NCI-H510A (cell line): ENCODE results near the gene IFITM10.

ENCODE experiments used
- DNase-seq: peaks from one replicate; lab custom pipeline; 2025; lab: John Stamatoyannopoulos, UW

The IFITM10 gene

GRCh38 chr11:1750481-1750839 is at the start of gene IFITM10:
IFITM10 (minus strand) TSS chr11:1750595; CDS start chr11:1750442, 153 bp downstream.
- DNase-seq: no peak

- no peak for DNase-seq
These were observed 47.2 kb upstream of the IFITM10 start for GRCh38 chr11:1797391-1798125.

GRCh38 chr11:1796413-1797011 is 46.1 kb upstream of the IFITM10 start:
- DNase-seq: no peak

GRCh38 chr11:1793081-1793480 is 42.7 kb upstream of the IFITM10 start:
- no peak for DNase-seq

GRCh38 chr11:1792461-1792860 is 42.1 kb upstream of the IFITM10 start:
- no peak for DNase-seq

- DNase-seq: no peak
These were observed 41.5 kb upstream of the IFITM10 start for GRCh38 chr11:1791912-1792311.

GRCh38 chr11:1786466-1786865 is 36.1 kb upstream of the IFITM10 start:
- DNase-seq: no peak

- DNase-seq: no peak
These were observed 35.5 kb upstream of the IFITM10 start for GRCh38 chr11:1785749-1786413.

- DNase-seq: no peak
These were observed 34.6 kb upstream of the IFITM10 start for GRCh38 chr11:1784761-1785650.

- no peak for DNase-seq
These were observed 33.5 kb upstream of the IFITM10 start for GRCh38 chr11:1783725-1784529.

GRCh38 chr11:1782831-1783724 is 32.7 kb upstream of the IFITM10 start:
- DNase-seq: no peak

GRCh38 chr11:1782031-1782590 is 31.7 kb upstream of the IFITM10 start:
- DNase-seq: no peak

- DNase-seq: no peak
These were observed 31.2 kb upstream of the IFITM10 start for GRCh38 chr11:1781593-1781975.

GRCh38 chr11:1780700-1781592 is 30.6 kb upstream of the IFITM10 start:
- DNase-seq: no peak

GRCh38 chr11:1779806-1780699 is 29.7 kb upstream of the IFITM10 start:
- DNase-seq: no peak

- no peak for DNase-seq
These were observed 28.8 kb upstream of the IFITM10 start for GRCh38 chr11:1779034-1779805.
